HG02623 (cell line): ENCODE data around the gene SLC35B1.
"Not testable (repeated sequence)": the region's sequence is repeated elsewhere in the genome, so short reads cannot be mapped to it uniquely, and the experiment has no call there.

Experiments
- ATAC-seq: cut with Tn5 transposase; IDR thresholded peaks from one replicate; pipeline ENCODE4 v1.9.1; 2021; ENCODE audit warnings: moderate library complexity; ENCODE audit not compliant: unreplicated experiment

SLC35B1 gene

GRCh38 chr17:49734515-49735490 lies 27.0 kb upstream of the SLC35B1 start:
- no peak for ATAC-seq

- ATAC-seq: no peak
Observed at GRCh38 chr17:49731435-49731831, 23.7 kb upstream of the SLC35B1 start.

GRCh38 chr17:49730785-49731434 lies 23.1 kb upstream of the SLC35B1 start:
- no peak for ATAC-seq

- no peak for ATAC-seq
Observed at GRCh38 chr17:49730078-49730784, 22.5 kb upstream of the SLC35B1 start.

GRCh38 chr17:49729069-49729468 lies 21.3 kb upstream of the SLC35B1 start:
- no peak for ATAC-seq

- no peak for ATAC-seq
Observed at GRCh38 chr17:49728425-49728824, 20.7 kb upstream of the SLC35B1 start.

GRCh38 chr17:49727380-49727779 lies 19.6 kb upstream of the SLC35B1 start:
- no peak for ATAC-seq

- no peak for ATAC-seq
Observed at GRCh38 chr17:49725452-49726130, 17.8 kb upstream of the SLC35B1 start.

GRCh38 chr17:49724552-49724951 lies 16.8 kb upstream of the SLC35B1 start:
- ATAC-seq: not testable (repeated sequence)

- no peak for ATAC-seq
Observed at GRCh38 chr17:49723423-49723822, 15.7 kb upstream of the SLC35B1 start.

GRCh38 chr17:49722066-49722465 lies 14.3 kb upstream of the SLC35B1 start:
- no peak for ATAC-seq

GRCh38 chr17:49717371-49717861 lies 9.7 kb upstream of the SLC35B1 start:
- no peak for ATAC-seq

GRCh38 chr17:49716668-49717364 lies 9.1 kb upstream of the SLC35B1 start:
- no peak for ATAC-seq

- no peak for ATAC-seq
Observed at GRCh38 chr17:49715717-49716279, 8.0 kb upstream of the SLC35B1 start.

- no peak for ATAC-seq
Observed at GRCh38 chr17:49715216-49715615, 7.5 kb upstream of the SLC35B1 start.

GRCh38 chr17:49708515-49709183 lies 885 bp upstream of the SLC35B1 start:
- ATAC-seq: no peak

- no peak for ATAC-seq
Observed at GRCh38 chr17:49707246-49707607, 537 bp downstream of the SLC35B1 start.

GRCh38 chr17:49705254-49705653 lies 2.5 kb downstream of the SLC35B1 start:
- no peak for ATAC-seq

- ATAC-seq: no peak
Observed at GRCh38 chr17:49703557-49704277, 4.0 kb downstream of the SLC35B1 start.
